Mucosa of rectum (tissue), 2 donors: ENCODE data around the gene ARF5.

Experiments used
- H3K27ac ChIP-seq, 2 donors: one replicate each; pipeline ENCODE4 v1.7.0; 2013; ENCODE audit warnings: inconsistent platforms in 2 of 2, low read depth in 2 of 2, low read length in 2 of 2
- H3K27me3 ChIP-seq, 2 donors: one replicate each; pipeline ENCODE4 v1.7.0; 2013; ENCODE audit warnings: low read length in 2 of 2; ENCODE audit not compliant: control insufficient read depth in 2 of 2, insufficient read depth in 2 of 2
- H3K36me3 ChIP-seq, 2 donors: one replicate each; pipeline ENCODE4 v1.7.0; 2013; ENCODE audit warnings: low read length in 2 of 2; ENCODE audit not compliant: control insufficient read depth in 2 of 2, insufficient read depth in 2 of 2
- H3K4me1 ChIP-seq, 2 donors: one replicate each; pipeline ENCODE4 v1.7.0; 2013; ENCODE audit warnings: low read length in 2 of 2, mild to moderate bottlenecking in 1 of 2; ENCODE audit not compliant: control insufficient read depth in 2 of 2, insufficient read depth in 2 of 2
- H3K4me3 ChIP-seq, 2 donors: one replicate each; pipeline ENCODE4 v1.7.0; 2013; ENCODE audit warnings: low read length in 2 of 2
- H3K9ac ChIP-seq, 2 donors: one replicate each; pipeline ENCODE4 v1.7.0; 2013; ENCODE audit warnings: low read length in 2 of 2, low read depth in 1 of 2, mild to moderate bottlenecking in 1 of 2
- H3K9me3 ChIP-seq, 2 donors: one replicate each; pipeline ENCODE4 v1.7.0; 2013; ENCODE audit warnings: low read length in 2 of 2; ENCODE audit not compliant: control insufficient read depth in 2 of 2
- donor health status: healthy.
- donor health status: Normal muscosa, but diverticular disease.

Gene ARF5

GRCh38 chr7:127571741-127572505, 16.3 kb upstream of the ARF5 start:
- Histone ChIP-seq H3K9me3 (no peaks in the 10 kb centered on the region), H3K4me3 (no peak overlapping the region), H3K27ac (no peak overlapping the region), H3K9ac (no peak overlapping the region), H3K36me3 (no peaks in the 10 kb centered on the region), H3K27me3 (no peaks in the 10 kb centered on the region), H3K4me1 (no peaks in the 10 kb centered on the region)

- Histone ChIP-seq H3K9ac (no peak overlapping the region), H3K27me3 (no peaks in the 10 kb centered on the region), H3K9me3 (no peaks in the 10 kb centered on the region), H3K27ac (no peak overlapping the region), H3K36me3 (peaks cover 26 to 39% of the 10 kb centered on the region in 2 donors), H3K4me3 (no peak overlapping the region), H3K4me1 (peaks cover 0 to 9% of the 10 kb centered on the region in 2 donors)
Measured at GRCh38 chr7:127578036-127578684, 10.1 kb upstream of the ARF5 start.

DNA sequence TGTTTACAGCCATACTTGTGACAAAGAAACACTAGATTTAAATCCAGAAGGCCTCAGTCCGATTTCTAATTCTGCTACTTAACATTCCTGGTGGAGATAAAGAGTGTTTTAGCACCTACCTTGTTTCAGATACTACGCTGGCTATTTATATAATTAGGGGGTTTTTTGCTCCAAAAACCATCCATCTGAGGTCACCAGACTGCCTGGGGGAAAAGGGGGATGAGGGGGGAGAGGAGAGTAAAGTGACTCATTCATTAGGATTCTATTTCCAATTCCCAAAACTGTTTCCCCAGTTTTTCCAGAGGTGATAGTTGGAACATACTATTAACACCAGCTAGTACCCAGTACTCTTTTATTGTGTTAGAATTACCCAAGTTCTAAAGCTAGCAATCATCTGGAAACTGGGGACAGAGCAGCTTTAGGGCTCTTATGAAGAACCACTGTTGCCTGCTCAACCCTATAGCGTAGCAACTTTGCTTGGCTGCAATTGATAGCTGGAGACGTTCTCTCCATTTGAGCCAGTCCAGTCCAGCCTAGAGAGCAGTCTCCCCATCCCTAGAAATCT, 9.4 kb upstream of the ARF5 start:
- no peaks in the 10 kb centered on the region for H3K27me3 ChIP-seq
- H3K4me1 ChIP-seq: peaks cover 3 to 15% of the 10 kb centered on the region in 2 donors
- H3K4me3 ChIP-seq: no peak overlapping the region
- H3K9ac ChIP-seq: no peak overlapping the region
- H3K27ac ChIP-seq: no peak overlapping the region
- H3K9me3 ChIP-seq: no peaks in the 10 kb centered on the region
- peaks cover 29 to 43% of the 10 kb centered on the region in 2 donors for H3K36me3 ChIP-seq

DNA sequence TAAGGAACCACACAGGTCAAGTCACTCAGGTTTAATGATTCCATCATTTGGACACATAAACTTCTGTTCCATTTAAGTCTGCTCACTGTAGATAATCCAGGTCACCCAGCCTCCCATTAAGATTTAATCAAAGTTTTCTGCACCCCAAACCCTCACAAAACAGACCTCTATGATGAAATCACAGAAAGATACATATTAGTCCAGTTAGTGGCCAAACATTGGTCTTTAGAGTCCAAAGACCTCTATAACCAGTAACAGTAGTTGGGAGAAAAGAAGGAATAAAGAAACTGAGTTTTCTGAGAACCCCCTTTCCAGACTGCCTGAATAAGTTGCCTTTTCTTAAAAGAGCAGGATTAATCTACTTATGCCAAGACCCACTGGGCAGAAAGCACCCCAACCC, 7.6 kb upstream of the ARF5 start:
- Histone ChIP-seq H3K4me3 (no peak overlapping the region), H3K27ac (no peak overlapping the region), H3K9me3 (no peaks in the 10 kb centered on the region), H3K36me3 (peaks cover 29 to 43% of the 10 kb centered on the region in 2 donors), H3K27me3 (no peaks in the 10 kb centered on the region), H3K4me1 (peaks cover 16 to 26% of the 10 kb centered on the region in 2 donors), H3K9ac (no peak overlapping the region)

DNA sequence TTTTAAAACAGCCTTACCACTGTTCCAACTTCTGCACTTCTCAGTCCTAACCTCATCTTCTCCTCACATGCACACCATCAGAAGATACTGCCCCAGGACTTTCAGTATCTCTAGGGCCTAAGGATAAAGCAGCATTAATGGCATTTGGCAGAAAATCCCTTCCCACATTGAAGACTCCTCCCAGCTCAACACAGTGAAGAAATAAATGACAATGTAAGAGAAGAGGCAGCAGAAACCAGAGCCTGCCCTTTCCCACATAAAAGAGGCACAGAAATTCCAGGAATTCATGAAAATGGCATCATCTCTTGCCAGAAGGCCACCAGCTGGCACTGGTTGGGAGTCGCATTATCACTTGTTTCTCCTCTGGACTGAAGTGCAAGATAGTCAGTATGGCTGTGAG, 6.5 kb upstream of the ARF5 start:
- H3K27me3 ChIP-seq: no peaks in the 10 kb centered on the region
- H3K4me1 ChIP-seq: peaks cover 18 to 26% of the 10 kb centered on the region in 2 donors

DNA sequence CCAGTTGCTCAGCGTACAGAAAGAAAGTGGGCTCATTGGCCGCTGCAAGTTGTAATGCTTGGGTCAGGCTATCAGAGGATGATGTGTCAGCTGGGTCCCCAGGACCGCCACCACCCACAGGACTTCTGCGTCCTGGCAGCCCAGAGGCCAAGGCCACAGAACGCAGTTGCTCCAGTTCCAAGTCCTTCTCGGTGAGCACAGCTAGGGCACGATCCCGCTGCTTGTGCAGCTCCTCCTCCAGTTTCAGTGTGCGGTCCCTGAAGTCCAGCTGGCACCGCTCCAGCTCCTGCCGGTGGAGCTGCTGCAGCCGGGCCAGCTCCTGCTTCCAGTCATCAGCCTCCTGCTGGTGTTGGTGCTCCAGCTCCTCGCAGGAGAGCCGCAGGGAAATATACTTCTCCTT, 5.8 kb upstream of the ARF5 start:
- Histone ChIP-seq H3K4me3 (no peak overlapping the region), H3K27me3 (no peaks in the 10 kb centered on the region), H3K36me3 (peaks cover 29 to 43% of the 10 kb centered on the region in 2 donors), H3K9me3 (no peaks in the 10 kb centered on the region), H3K4me1 (peaks cover 18 to 26% of the 10 kb centered on the region in 2 donors), H3K9ac (no peak overlapping the region), H3K27ac (no peak overlapping the region)

More for the DNA sequence above, 6.5 kb upstream of the ARF5 start:
- Histone ChIP-seq H3K4me3 (no peak overlapping the region), H3K36me3 (peaks cover 29 to 43% of the 10 kb centered on the region in 2 donors), H3K9ac (no peak overlapping the region), H3K27ac (no peak overlapping the region), H3K9me3 (no peaks in the 10 kb centered on the region)

GRCh38 chr7:127584648-127585043, 3.6 kb upstream of the ARF5 start:
- peaks cover 27 to 41% of the 10 kb centered on the region in 2 donors for H3K4me1 ChIP-seq

GRCh38 chr7:127585044-127585953, 2.9 kb upstream of the ARF5 start, which contains the start of gene GCC1:
TSS of gene GCC1 (minus strand) at chr7:127585596. CDS start at chr7:127585182, 414 bp downstream.
- H3K36me3 ChIP-seq: peaks cover 27 to 28% of the 10 kb centered on the region in 2 donors
- no peaks in the 10 kb centered on the region for H3K27me3 ChIP-seq
- H3K27ac ChIP-seq: peak within 1 kb of the TSS; percentile 88
- peak within 1 kb of the TSS; percentile 83 to 89 for H3K4me3 ChIP-seq
- H3K9me3 ChIP-seq: no peaks in the 10 kb centered on the region
- H3K9ac ChIP-seq: peak within 1 kb of the TSS; percentile 87 to 93
- peaks cover 27 to 45% of the 10 kb centered on the region in 2 donors for H3K4me1 ChIP-seq

More at GRCh38 chr7:127584648-127585043, 3.6 kb upstream of the ARF5 start:
- H3K27me3 ChIP-seq: no peaks in the 10 kb centered on the region
- H3K4me3 ChIP-seq: peak overlapping the region; percentile 83 to 89
- H3K9me3 ChIP-seq: no peaks in the 10 kb centered on the region
- H3K36me3 ChIP-seq: peaks cover 29 to 30% of the 10 kb centered on the region in 2 donors
- H3K9ac ChIP-seq: peak overlapping the region; percentile 87 to 93
- peak overlapping the region; percentile 88 for H3K27ac ChIP-seq

GRCh38 chr7:127586346-127586745, 1.9 kb upstream of the ARF5 start:
- Histone ChIP-seq H3K36me3 (peaks cover 30% of the 10 kb centered on the region in 2 donors), H3K9me3 (no peaks in the 10 kb centered on the region), H3K4me1 (peaks cover 27 to 45% of the 10 kb centered on the region in 2 donors), H3K27me3 (no peaks in the 10 kb centered on the region), H3K4me3 (no peak overlapping the region), H3K9ac (no peak overlapping the region), H3K27ac (no peak overlapping the region)
